GM21528 (cell line): ENCODE data around the gene SEL1L3.
"Not testable (repeated sequence)": the region's sequence is repeated elsewhere in the genome, so short reads cannot be mapped to it uniquely, and the experiment has no call there.

Experiments used
- ATAC-seq: cut with Tn5 transposase; IDR thresholded peaks from one replicate; pipeline ENCODE4 v1.9.1; 2021; ENCODE audit warnings: mild to moderate bottlenecking, moderate library complexity; ENCODE audit not compliant: unreplicated experiment, low FRiP score

The SEL1L3 gene

GRCh38 chr4:25879991-25880651, 17.3 kb upstream of the SEL1L3 start:
- peak; percentile 50 for ATAC-seq

- no peak for ATAC-seq
Measured at GRCh38 chr4:25879587-25879986, 16.8 kb upstream of the SEL1L3 start.

GRCh38 chr4:25879091-25879584, 16.4 kb upstream of the SEL1L3 start:
- ATAC-seq: no peak

- no peak for ATAC-seq
Measured at GRCh38 chr4:25878676-25879075, 15.9 kb upstream of the SEL1L3 start.

GRCh38 chr4:25875281-25875745, 12.5 kb upstream of the SEL1L3 start:
- no peak for ATAC-seq

GRCh38 chr4:25874655-25875054, 11.9 kb upstream of the SEL1L3 start:
- ATAC-seq: peak; percentile 45

- no peak for ATAC-seq
Measured at GRCh38 chr4:25873632-25874129, 10.9 kb upstream of the SEL1L3 start.

GRCh38 chr4:25872851-25873631, 10.3 kb upstream of the SEL1L3 start:
- no peak for ATAC-seq

GRCh38 chr4:25870081-25870480, 7.3 kb upstream of the SEL1L3 start:
- peak; percentile 59 for ATAC-seq

- ATAC-seq: no peak
Measured at GRCh38 chr4:25867781-25868294, 5.0 kb upstream of the SEL1L3 start.

- not testable (repeated sequence) for ATAC-seq
Measured at GRCh38 chr4:25866401-25866800, 3.6 kb upstream of the SEL1L3 start.

- no peak for ATAC-seq
Measured at GRCh38 chr4:25865586-25865985, 2.8 kb upstream of the SEL1L3 start.

- no peak for ATAC-seq
Measured at GRCh38 chr4:25863831-25864418, 1.1 kb upstream of the SEL1L3 start.

- no peak for ATAC-seq
Measured at GRCh38 chr4:25863347-25863784, 578 bp upstream of the SEL1L3 start.

GRCh38 chr4:25861951-25862410, 807 bp downstream of the SEL1L3 start:
- ATAC-seq: peak; percentile 25

- no peak for ATAC-seq
Measured at GRCh38 chr4:25861280-25861950, 1.4 kb downstream of the SEL1L3 start.

- ATAC-seq: no peak
Measured at GRCh38 chr4:25860586-25861279, 2.1 kb downstream of the SEL1L3 start.

- peak; percentile 55 for ATAC-seq
Measured at GRCh38 chr4:25859429-25860148, 3.2 kb downstream of the SEL1L3 start.

- ATAC-seq: no peak
Measured at GRCh38 chr4:25857851-25858400, 4.9 kb downstream of the SEL1L3 start.
